ENCODE measurements around the gene PLN. TPM values are rescaled to one million over a fixed set of nuclear protein-coding genes. Genes with fewer than 3 reads are reported as not detected.

Gene PLN
- total RNA-seq, 1 donor from 2014 or later = not detected

DNA sequence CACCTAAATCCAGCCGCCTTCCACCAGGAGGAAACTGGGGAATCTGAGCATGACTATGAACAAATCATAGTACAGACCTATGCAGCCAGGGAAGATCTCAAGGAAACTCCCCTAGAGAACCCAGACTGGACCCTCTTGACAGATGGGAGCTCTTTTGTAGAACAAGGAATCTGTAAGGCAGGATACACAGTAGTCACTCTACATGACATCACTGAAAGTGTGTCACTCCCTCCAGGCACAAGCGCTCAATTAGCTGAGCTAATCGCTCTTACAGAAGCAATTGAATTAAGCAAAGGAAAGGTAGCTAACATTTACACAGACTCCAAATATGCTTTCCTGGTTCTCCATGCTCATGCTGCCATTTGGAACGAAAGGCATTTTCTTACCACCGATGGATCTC, 36.8 kb downstream of the PLN start:
- Mint-ChIP-seq H3K27me3 (ENCODE audit: unreplicated experiment) (no peaks in the 10 kb centered on the region), H3K36me3 (ENCODE audit: unreplicated experiment) (peaks cover 2% of the 10 kb centered on the region), H3K4me1 (ENCODE audit: unreplicated experiment) (peaks cover 7% of the 10 kb centered on the region), H3K4me3 (ENCODE audit: unreplicated experiment) (no peak overlapping the region), H3K27ac (ENCODE audit: unreplicated experiment) (no peak overlapping the region), H3K9me3 (ENCODE audit: unreplicated experiment) (no peaks in the 10 kb centered on the region)
- no peak for DNase-seq (ENCODE audit: extremely low spot score, unreplicated experiment)
- TF ChIP-seq, protein P1, sequence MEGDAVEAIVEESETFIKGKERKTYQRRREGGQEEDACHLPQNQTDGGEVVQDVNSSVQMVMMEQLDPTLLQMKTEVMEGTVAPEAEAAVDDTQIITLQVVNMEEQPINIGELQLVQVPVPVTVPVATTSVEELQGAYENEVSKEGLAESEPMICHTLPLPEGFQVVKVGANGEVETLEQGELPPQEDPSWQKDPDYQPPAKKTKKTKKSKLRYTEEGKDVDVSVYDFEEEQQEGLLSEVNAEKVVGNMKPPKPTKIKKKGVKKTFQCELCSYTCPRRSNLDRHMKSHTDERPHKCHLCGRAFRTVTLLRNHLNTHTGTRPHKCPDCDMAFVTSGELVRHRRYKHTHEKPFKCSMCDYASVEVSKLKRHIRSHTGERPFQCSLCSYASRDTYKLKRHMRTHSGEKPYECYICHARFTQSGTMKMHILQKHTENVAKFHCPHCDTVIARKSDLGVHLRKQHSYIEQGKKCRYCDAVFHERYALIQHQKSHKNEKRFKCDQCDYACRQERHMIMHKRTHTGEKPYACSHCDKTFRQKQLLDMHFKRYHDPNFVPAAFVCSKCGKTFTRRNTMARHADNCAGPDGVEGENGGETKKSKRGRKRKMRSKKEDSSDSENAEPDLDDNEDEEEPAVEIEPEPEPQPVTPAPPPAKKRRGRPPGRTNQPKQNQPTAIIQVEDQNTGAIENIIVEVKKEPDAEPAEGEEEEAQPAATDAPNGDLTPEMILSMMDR (IDR thresholded peaks at IDR 0.05) = no peak

DNA sequence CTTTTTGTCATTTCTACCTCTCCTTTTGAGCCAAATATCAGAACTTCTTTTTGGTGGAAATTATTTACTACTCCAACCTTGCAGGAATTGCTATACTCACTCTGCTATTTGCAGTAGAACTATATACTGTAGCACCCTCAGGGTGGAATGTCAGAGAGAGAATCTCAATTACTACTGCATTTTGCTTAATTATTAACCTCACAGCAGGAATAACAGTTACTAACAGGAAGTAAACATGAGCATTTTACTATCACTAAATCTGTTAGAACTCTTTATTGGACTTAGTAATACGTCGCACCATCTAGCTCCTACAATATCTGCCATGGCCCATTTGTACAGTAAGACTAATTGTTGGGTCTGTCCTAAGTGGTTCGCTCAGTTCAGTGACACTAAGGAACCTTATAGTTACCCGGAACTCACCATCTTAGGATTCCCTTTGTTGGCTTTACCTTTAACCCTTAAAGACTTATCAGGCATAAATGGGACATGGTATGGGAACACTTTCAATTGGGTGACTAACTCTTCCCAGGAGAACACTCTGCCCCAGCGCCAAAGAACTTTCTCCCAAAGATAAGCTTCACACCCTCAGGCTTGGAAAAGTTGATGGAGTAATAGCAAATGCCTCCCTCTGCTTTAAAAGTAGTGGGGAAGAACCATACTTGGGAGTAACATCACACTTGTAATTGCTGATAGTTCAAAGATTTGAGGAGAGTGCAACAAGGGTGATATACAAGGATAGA, 38.8 kb downstream of the PLN start:
- TF ChIP-seq, protein P1 (IDR thresholded peaks at IDR 0.05) = no peak
- peaks cover 1% of the 10 kb centered on the region for H3K36me3 Mint-ChIP-seq (ENCODE audit: unreplicated experiment)
- H3K27ac Mint-ChIP-seq (ENCODE audit: unreplicated experiment) = no peak overlapping the region
- no peak for DNase-seq (ENCODE audit: extremely low spot score, unreplicated experiment)
- no peaks in the 10 kb centered on the region for H3K9me3 Mint-ChIP-seq (ENCODE audit: unreplicated experiment)
- peaks cover 5% of the 10 kb centered on the region for H3K4me1 Mint-ChIP-seq (ENCODE audit: unreplicated experiment)
- no peak overlapping the region for H3K4me3 Mint-ChIP-seq (ENCODE audit: unreplicated experiment)
- no peaks in the 10 kb centered on the region for H3K27me3 Mint-ChIP-seq (ENCODE audit: unreplicated experiment)

DNA sequence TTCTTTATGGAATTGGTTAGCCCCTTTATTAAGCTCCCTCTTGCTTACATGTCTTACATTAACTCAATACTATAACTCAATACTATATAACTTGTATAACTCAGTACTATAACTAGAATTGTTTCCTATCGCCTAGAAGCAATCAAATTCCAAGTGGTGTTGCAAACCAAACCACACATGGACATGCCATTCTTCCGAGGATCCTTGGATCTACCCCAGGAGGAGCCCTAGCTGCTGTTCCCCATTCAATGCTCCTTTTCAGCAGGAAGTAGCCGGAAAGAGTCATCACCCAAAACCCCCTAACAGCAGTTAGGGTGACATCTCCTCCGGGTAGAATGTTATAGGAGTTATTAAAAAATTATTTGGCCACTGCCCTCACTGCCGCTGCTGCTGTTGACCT, 40.5 kb downstream of the PLN start:
- Mint-ChIP-seq H3K27ac (ENCODE audit: unreplicated experiment) (no peak overlapping the region), H3K4me3 (ENCODE audit: unreplicated experiment) (no peak overlapping the region), H3K4me1 (ENCODE audit: unreplicated experiment) (peaks cover 7% of the 10 kb centered on the region), H3K9me3 (ENCODE audit: unreplicated experiment) (no peaks in the 10 kb centered on the region), H3K36me3 (ENCODE audit: unreplicated experiment) (peaks cover 1% of the 10 kb centered on the region), H3K27me3 (ENCODE audit: unreplicated experiment) (no peaks in the 10 kb centered on the region)
- DNase-seq (ENCODE audit: extremely low spot score, unreplicated experiment) = no peak
- TF ChIP-seq, protein P1 (IDR thresholded peaks at IDR 0.05) = no peak

DNA sequence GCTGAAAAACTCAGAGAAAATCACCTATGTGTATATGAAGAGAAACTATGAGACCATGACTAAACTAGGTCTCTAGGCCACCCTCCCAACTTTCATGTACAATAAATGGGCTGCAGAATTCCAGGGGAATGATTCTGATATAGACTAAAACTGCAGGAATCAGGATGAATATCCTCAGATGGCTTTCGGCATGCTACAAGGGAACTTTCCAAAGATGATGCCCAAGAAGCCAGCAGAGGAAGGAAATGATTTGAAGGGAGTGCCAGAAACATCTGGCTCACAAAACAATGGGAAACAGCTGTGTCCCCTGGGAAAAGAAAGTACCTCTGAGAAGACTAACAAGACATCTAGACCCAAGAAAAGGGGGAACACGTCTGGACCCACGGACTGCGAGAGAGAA, 41.1 kb downstream of the PLN start:
- Mint-ChIP-seq H3K4me3 (ENCODE audit: unreplicated experiment) (no peak overlapping the region), H3K36me3 (ENCODE audit: unreplicated experiment) (peaks cover 1% of the 10 kb centered on the region), H3K9me3 (ENCODE audit: unreplicated experiment) (no peaks in the 10 kb centered on the region), H3K4me1 (ENCODE audit: unreplicated experiment) (peaks cover 7% of the 10 kb centered on the region), H3K27ac (ENCODE audit: unreplicated experiment) (no peak overlapping the region), H3K27me3 (ENCODE audit: unreplicated experiment) (no peaks in the 10 kb centered on the region)
- TF ChIP-seq, protein P1 (IDR thresholded peaks at IDR 0.05) = no peak
- no peak for DNase-seq (ENCODE audit: extremely low spot score, unreplicated experiment)

DNA sequence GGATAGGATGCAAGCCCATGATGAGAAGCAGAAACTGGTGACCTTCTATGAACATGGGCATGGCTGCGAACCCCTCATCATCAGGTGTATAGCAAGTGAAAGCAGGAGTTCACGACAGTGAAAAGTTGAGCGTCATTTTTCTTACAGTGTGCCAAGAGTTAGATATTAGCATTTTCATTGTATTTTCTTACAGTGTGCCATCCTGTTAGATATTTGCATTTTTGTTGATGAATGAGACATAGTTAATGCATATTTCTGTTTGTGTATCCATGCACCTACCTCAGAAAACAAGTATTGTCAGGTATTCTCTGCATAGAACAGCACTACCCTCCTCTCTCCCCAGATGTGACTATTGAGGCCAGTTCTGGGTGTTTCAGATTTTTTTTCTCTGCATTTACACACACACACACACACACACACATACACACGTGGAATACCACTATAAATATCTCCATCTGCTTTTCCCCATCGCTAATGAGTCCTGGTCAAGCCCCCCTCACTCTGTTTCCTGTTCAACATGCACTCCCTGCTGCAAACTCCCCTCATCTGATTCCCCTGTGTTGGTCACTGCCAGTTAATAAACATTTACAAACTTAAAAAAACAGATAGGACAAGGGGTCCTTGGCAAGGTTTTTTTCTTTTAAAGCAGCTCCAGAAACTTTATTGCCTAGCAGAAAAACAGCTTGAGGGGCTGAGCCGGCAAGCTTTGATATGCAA, 41.7 kb downstream of the PLN start:
- Mint-ChIP-seq H3K9me3 (ENCODE audit: unreplicated experiment) (no peaks in the 10 kb centered on the region), H3K4me1 (ENCODE audit: unreplicated experiment) (peaks cover 7% of the 10 kb centered on the region), H3K27ac (ENCODE audit: unreplicated experiment) (no peak overlapping the region), H3K36me3 (ENCODE audit: unreplicated experiment) (peaks cover 1% of the 10 kb centered on the region), H3K27me3 (ENCODE audit: unreplicated experiment) (no peaks in the 10 kb centered on the region), H3K4me3 (ENCODE audit: unreplicated experiment) (no peak overlapping the region)
- TF ChIP-seq, protein P1 (IDR thresholded peaks at IDR 0.05) = no peak
- DNase-seq (ENCODE audit: extremely low spot score, unreplicated experiment) = no peak

Data from osteocyte (in vitro differentiated cells).